ENCODE data around the gene CSTPP1. TPM values are rescaled to one million over a fixed set of nuclear protein-coding genes. Genes with fewer than 3 reads are reported as not detected.

The CSTPP1 gene
- total and polyA plus RNA-seq, 2 of the 8 experiments (the other 6 are each of a cell fraction or from before 2014, with no cell fraction given), result 24.2 to 28.7 TPM

- TF ChIP-seq EZH2 (IDR thresholded peaks at IDR 0.05; ENCODE audit: low read depth, low read length, severe bottlenecking), result no peak
- TF ChIP-seq SIN3A (conservative IDR thresholded peaks at IDR 0.05 in 1 of 2, IDR thresholded peaks at IDR 0.05 in 1 of 2; ENCODE audit: low read depth in 1 of 2, low read length in 2 of 2), result no peak
- no peak for TF ChIP-seq BACH1 (IDR thresholded peaks at IDR 0.05; ENCODE audit: low read length)
- no peak for TF ChIP-seq EP300 (IDR thresholded peaks at IDR 0.05; ENCODE audit: borderline replicate concordance in 1 of 2, low read depth in 2 of 2, low read length in 2 of 2)
- TF ChIP-seq CBX8 (IDR thresholded peaks at IDR 0.05; ENCODE audit: borderline replicate concordance, low read depth, low read length), result no peak
Observed at GRCh38 chr11:47147681-47148080, 211.1 kb downstream of the CSTPP1 start (continued).
